Measurements from ENCODE around the gene PTGES2.
A peak's percentile ranks its signal among the peaks of the same experiment; 100 is the strongest.
"Not testable (repeated sequence)": the region's sequence is repeated elsewhere in the genome, so short reads cannot be mapped to it uniquely, and the experiment has no call there.

PTGES2 gene

GRCh38 chr9:128118472-128118857 lies 9.1 kb downstream of the PTGES2 start:
- DNase-seq = no peak

GRCh38 chr9:128117613-128118471 lies 9.7 kb downstream of the PTGES2 start:
- peak; percentile 87 for DNase-seq

GRCh38 chr9:128116104-128117083 lies 11.1 kb downstream of the PTGES2 start:
- DNase-seq = no peak

- no peak for DNase-seq
Observed at GRCh38 chr9:128115187-128116103, 12.1 kb downstream of the PTGES2 start.

- no peak for DNase-seq
Observed at GRCh38 chr9:128114326-128115186, 13.0 kb downstream of the PTGES2 start.

GRCh38 chr9:128113526-128114325 lies 13.8 kb downstream of the PTGES2 start:
- no peak for DNase-seq

- not testable (repeated sequence) for DNase-seq
Observed at GRCh38 chr9:128111726-128112125, 15.8 kb downstream of the PTGES2 start.

GRCh38 chr9:128109050-128109709 lies 18.3 kb downstream of the PTGES2 start:
- no peak for DNase-seq

GRCh38 chr9:128108269-128109049 lies 19.1 kb downstream of the PTGES2 start:
- no peak for DNase-seq

- no peak for DNase-seq
Observed at GRCh38 chr9:128107468-128108268, 19.9 kb downstream of the PTGES2 start.

- no peak for DNase-seq
Observed at GRCh38 chr9:128106940-128107467, 20.5 kb downstream of the PTGES2 start.

- DNase-seq = no peak
Observed at GRCh38 chr9:128106181-128106939, 21.2 kb downstream of the PTGES2 start.

- DNase-seq = no peak
Observed at GRCh38 chr9:128105538-128106175, 21.9 kb downstream of the PTGES2 start.

GRCh38 chr9:128104171-128104618 lies 23.3 kb downstream of the PTGES2 start:
- DNase-seq = peak; percentile 91

GRCh38 chr9:128103589-128103962 lies 24.0 kb downstream of the PTGES2 start:
- peak; percentile 66 for DNase-seq

GRCh38 chr9:128102861-128103588 lies 24.5 kb downstream of the PTGES2 start:
- DNase-seq = no peak
